GM10248 (cell line): ENCODE data around the gene MCM3AP.

Experiments
- CTCF ChIA-PET: fragments of 300-600 bp; sonication (Branson Sonifier 250); formaldehyde crosslinking; extraction: SDS; loops from one replicate; lab custom pipeline; 2021; ENCODE audit warnings: antibody characterized with exemption; lab: Yijun Ruan, JAX
- POLR2A ChIA-PET: fragments of 350-650 bp; sonication (Branson Sonifier 250); formaldehyde crosslinking; extraction: SDS; loops from one replicate; lab custom pipeline; 2020; ENCODE audit warnings: antibody characterized with exemption; lab: Yijun Ruan, JAX
- DNase-seq: peaks from one replicate; pipeline ENCODE4 v3.0.0; 2012; ENCODE audit errors: extremely low spot score
- TF ChIP-seq, protein P1 (sequence below): IDR thresholded peaks from 2 replicates; pipeline ENCODE4 v1.5.1; 2012; ENCODE audit warnings: mild to moderate bottlenecking, low read depth; ENCODE audit errors: extremely low read depth, missing control alignments, control extremely low read depth

MCM3AP gene

GRCh38 chr21:46195595-46196195, 89.7 kb downstream of the MCM3AP start:
- ChIA-PET CTCF (interaction anchor here (1.0 to 1.2 kb wide), 2 partner anchors 9 to 100 kb away, joined by 3 read pairs; no protein-coding TSS in a partner anchor), POLR2A (no interaction called here)
- TF ChIP-seq, protein P1, sequence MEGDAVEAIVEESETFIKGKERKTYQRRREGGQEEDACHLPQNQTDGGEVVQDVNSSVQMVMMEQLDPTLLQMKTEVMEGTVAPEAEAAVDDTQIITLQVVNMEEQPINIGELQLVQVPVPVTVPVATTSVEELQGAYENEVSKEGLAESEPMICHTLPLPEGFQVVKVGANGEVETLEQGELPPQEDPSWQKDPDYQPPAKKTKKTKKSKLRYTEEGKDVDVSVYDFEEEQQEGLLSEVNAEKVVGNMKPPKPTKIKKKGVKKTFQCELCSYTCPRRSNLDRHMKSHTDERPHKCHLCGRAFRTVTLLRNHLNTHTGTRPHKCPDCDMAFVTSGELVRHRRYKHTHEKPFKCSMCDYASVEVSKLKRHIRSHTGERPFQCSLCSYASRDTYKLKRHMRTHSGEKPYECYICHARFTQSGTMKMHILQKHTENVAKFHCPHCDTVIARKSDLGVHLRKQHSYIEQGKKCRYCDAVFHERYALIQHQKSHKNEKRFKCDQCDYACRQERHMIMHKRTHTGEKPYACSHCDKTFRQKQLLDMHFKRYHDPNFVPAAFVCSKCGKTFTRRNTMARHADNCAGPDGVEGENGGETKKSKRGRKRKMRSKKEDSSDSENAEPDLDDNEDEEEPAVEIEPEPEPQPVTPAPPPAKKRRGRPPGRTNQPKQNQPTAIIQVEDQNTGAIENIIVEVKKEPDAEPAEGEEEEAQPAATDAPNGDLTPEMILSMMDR = no peak
- DNase-seq = no peak

- ChIA-PET POLR2A (interaction anchor here (0.5 kb wide), 1 partner anchor 441 kb away, joined by 6 read pairs; the partner anchor contains the start of gene PRMT2), CTCF (interaction anchor here (1.0 to 1.2 kb wide), 2 partner anchors 8 to 101 kb away, joined by 3 read pairs; no protein-coding TSS in a partner anchor)
- DNase-seq = no peak
- TF ChIP-seq, protein P1 = no peak
These were observed 90.8 kb downstream of the MCM3AP start for GRCh38 chr21:46194374-46195334.

GRCh38 chr21:46193829-46194373, 91.5 kb downstream of the MCM3AP start:
- ChIA-PET CTCF (no interaction called here), POLR2A (no interaction called here)
- no peak for DNase-seq
- TF ChIP-seq, protein P1 = no peak

- DNase-seq = no peak
- ChIA-PET POLR2A (no interaction called here), CTCF (interaction anchor here (0.8 to 1.0 kb wide), 2 partner anchors 23 to 33 kb away, joined by 3 read pairs; no protein-coding TSS in a partner anchor)
- TF ChIP-seq, protein P1 = no peak
These were observed 93.5 kb downstream of the MCM3AP start for GRCh38 chr21:46191686-46192575.

DNA sequence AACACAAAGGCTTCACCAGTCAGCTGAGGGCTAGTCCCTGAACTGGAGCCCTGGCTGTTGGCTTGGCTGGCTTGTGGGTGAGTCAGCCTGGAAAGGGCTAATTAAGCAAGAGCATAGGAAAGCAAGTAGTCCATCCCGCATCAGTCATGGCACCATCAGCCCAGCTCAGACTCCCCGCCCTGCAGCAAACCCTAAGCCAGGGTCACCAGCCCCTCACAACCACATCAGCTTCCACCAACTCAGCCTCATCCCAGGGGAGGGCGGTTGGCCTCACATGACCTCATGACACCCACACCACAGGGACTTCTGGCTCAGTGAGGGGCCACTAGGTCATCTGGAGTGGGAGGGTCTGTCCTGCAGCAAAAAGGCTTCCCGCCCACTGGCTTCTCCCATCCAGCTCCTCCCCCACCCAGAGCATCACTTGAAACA, 94.1 kb downstream of the MCM3AP start:
- TF ChIP-seq, protein P1 = no peak
- CTCF ChIA-PET = interaction anchor here (0.8 to 1.0 kb wide), 2 partner anchors 23 to 34 kb away, joined by 3 read pairs; no protein-coding TSS in a partner anchor
- POLR2A ChIA-PET = no interaction called here
- no peak for DNase-seq
